ENCODE measurements around the gene BCL11B. TPM values are rescaled to one million over a fixed set of nuclear protein-coding genes. Genes with fewer than 3 reads are reported as not detected.

Gene BCL11B
- total and polyA plus RNA-seq, 10 of the 15 experiments (the other 5 are each of a cell fraction or from before 2014, with no cell fraction given): 0.38 to 5.5 (median 1.3) TPM

- Histone ChIP-seq H3K79me2 (ENCODE audit: control insufficient read depth, insufficient read depth, low read length) (no peaks in the 10 kb centered on the region), H2AFZ (ENCODE audit: control insufficient read depth, low read depth, low read length) (no peak overlapping the region), H3K9me3 (replicated peaks; ENCODE audit: control insufficient read depth, insufficient read depth, low read length) (no peaks in the 10 kb centered on the region), H4K20me1 (ENCODE audit: control insufficient read depth, insufficient read depth) (no peaks in the 10 kb centered on the region), H3K27ac (ENCODE audit: control insufficient read depth, insufficient read depth) (no peak overlapping the region), H3K4me2 (ENCODE audit: control insufficient read depth, insufficient read depth) (no peak overlapping the region), H3K4me3 (no peak overlapping the region), H3K4me1 (ENCODE audit: control insufficient read depth, insufficient read depth, low read length) (no peaks in the 10 kb centered on the region), H3K36me3 (ENCODE audit: control insufficient read depth in 2 of 2, insufficient read depth in 2 of 2, low read length in 1 of 2) (no peaks in the 10 kb centered on the region), H3K27me3 (replicated peaks in 1 of 2; ENCODE audit: control insufficient read depth in 2 of 2, insufficient read depth in 2 of 2, low read length in 1 of 2) (peaks cover 10 to 12% of the 10 kb centered on the region in 2 experiments; a peak in 3 of 4 replicates), H3K9ac (ENCODE audit: control insufficient read depth, insufficient read depth, low read length) (no peak overlapping the region)
- FAIRE-seq: no peak
- no peak for DNase-seq (ENCODE audit: low read depth, low spot score)
- CTCF ChIA-PET: interaction anchor here (0.8 to 8.4 kb wide), 8 partner anchors 10 to 1964 kb away, joined by 3 to 83 read pairs (median 7); no protein-coding TSS in a partner anchor
- POLR2A ChIA-PET: no interaction called here
- in situ Hi-C loops (cut with MboI) (loop anchor here (10.0 to 25.0 kb wide), 2 partner anchors 1128 to 1560 kb away; no protein-coding TSS in a partner anchor), intact Hi-C loops (cut with micrococcal nuclease; ENCODE audit: unreplicated experiment) (loop anchor here (10.0 kb wide), 2 partner anchors 1070 to 1550 kb away; no protein-coding TSS in a partner anchor)
- TF ChIP-seq ATF7 (IDR thresholded peaks at IDR 0.05; ENCODE audit: low read depth): no peak
- no peak for TF ChIP-seq ESRRA (IDR thresholded peaks at IDR 0.05; ENCODE audit: low read length)
- no peak for TF ChIP-seq NRF1 (conservative IDR thresholded peaks at IDR 0.05; ENCODE audit: low read depth, low read length)
- TF ChIP-seq BHLHE40 (IDR thresholded peaks at IDR 0.05; ENCODE audit: borderline replicate concordance in 1 of 2, low read depth in 2 of 2, low read length in 1 of 2): no peak
- no peak for TF ChIP-seq ATF2 (IDR thresholded peaks at IDR 0.05; ENCODE audit: low read length)
- no peak for TF ChIP-seq E4F1 (IDR thresholded peaks at IDR 0.05; ENCODE audit: borderline replicate concordance, partially characterized antibody)
- no peak for TF ChIP-seq CREB1 (IDR thresholded peaks at IDR 0.05; ENCODE audit: low read depth)
- TF ChIP-seq POLR2A (IDR thresholded peaks at IDR 0.05; ENCODE audit: low read depth, low read length): no peak
- no peak for TF ChIP-seq TAF1 (IDR thresholded peaks at IDR 0.05; ENCODE audit: borderline replicate concordance, low read depth, low read length)
- no peak for TF ChIP-seq ZBED1 (IDR thresholded peaks at IDR 0.05; ENCODE audit: borderline replicate concordance)
- TF ChIP-seq GATAD2B (conservative IDR thresholded peaks at IDR 0.05; ENCODE audit: low read depth): no peak
- no peak for TF ChIP-seq CHD4 (IDR thresholded peaks at IDR 0.05)
- no peak for TF ChIP-seq CREM (IDR thresholded peaks at IDR 0.05; ENCODE audit: low read depth)
- no peak for TF ChIP-seq FOXK2 (IDR thresholded peaks at IDR 0.05)
- no peak for TF ChIP-seq SPI1 (IDR thresholded peaks at IDR 0.05; ENCODE audit: borderline replicate concordance, insufficient read depth, low read depth, low read length)
- TF ChIP-seq HDAC6 (IDR thresholded peaks at IDR 0.05; ENCODE audit: unreplicated experiment): no peak
- TF ChIP-seq GABPA (IDR thresholded peaks at IDR 0.05; ENCODE audit: low read depth): no peak
- TF ChIP-seq IRF3 (IDR thresholded peaks at IDR 0.05): no peak
- no peak for TF ChIP-seq YY1 (IDR thresholded peaks at IDR 0.05; ENCODE audit: low read depth, low read length)
- TF ChIP-seq NR2C1 (IDR thresholded peaks at IDR 0.05): no peak
- whole genome bisulfite sequencing (ENCODE audit: insufficient coverage, insufficient replicate concordance, low lambda C conversion rate, missing lambda C conversion rate): 45% methylated on average over 17 of the region's 17 CpGs
- RAD21 ChIA-PET (ENCODE audit: unreplicated experiment): interaction anchor here (0.9 to 10.2 kb wide), 9 partner anchors 10 to 1127 kb away, joined by 3 to 91 read pairs (median 4); no protein-coding TSS in a partner anchor
- no peak for ATAC-seq
- BruUV-seq (replicated peaks): no TSS peak
- SMC1A ChIA-PET (ENCODE audit: uncharacterized antibody, unreplicated experiment): interaction anchor here (0.8 to 6.2 kb wide), 11 partner anchors 12 to 1126 kb away, joined by 3 to 63 read pairs (median 3); no protein-coding TSS in a partner anchor
Measured at GRCh38 chr14:99264691-99265450, 7.1 kb downstream of the BCL11B start.
